ENCODE measurements around the gene DHRS4L2.
"Not testable (repeated sequence)": the region's sequence is repeated elsewhere in the genome, so short reads cannot be mapped to it uniquely, and the experiment has no call there.

DHRS4L2 gene

DNA sequence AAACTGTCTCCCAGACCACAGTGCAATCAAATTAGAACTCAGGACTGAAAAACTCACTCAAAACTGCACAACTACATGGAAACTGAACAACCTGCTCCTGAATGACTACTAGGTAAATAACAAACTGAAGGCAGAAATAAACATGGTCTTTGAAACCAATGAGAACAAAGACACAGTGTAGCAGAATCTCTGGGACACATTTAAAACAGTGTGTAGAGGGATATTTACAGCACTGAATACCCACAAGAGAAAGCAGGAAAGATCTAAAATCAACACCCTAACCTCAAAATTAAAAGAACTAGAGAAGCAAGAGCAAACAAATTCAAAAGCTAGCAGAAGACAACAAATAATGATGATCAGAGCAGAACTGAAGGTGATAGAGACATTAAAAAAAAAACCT is 14.7 kb upstream of the DHRS4L2 start:
- not testable (repeated sequence) for DNase-seq

DNA sequence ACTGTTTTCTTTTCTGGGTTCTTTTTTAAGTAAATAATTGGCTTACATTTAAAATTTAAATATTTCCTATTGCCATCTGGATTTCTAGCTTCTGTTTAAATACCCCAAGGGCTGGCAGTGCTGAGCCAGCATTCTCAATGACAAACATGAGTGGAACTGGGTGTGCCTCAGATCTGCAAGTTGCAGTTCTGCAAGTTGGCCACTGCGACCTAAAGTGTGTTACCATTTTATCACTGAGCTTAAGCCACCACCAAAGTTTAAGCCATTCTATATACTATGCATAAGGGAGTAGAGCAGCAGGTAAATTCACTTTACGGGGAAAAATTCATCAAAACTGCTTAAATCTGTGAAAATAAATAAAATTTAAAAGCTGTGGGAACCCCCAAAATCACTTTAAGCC is 11.5 kb upstream of the DHRS4L2 start:
- DNase-seq = peak in 1 of 5 experiments; percentile 28

DNA sequence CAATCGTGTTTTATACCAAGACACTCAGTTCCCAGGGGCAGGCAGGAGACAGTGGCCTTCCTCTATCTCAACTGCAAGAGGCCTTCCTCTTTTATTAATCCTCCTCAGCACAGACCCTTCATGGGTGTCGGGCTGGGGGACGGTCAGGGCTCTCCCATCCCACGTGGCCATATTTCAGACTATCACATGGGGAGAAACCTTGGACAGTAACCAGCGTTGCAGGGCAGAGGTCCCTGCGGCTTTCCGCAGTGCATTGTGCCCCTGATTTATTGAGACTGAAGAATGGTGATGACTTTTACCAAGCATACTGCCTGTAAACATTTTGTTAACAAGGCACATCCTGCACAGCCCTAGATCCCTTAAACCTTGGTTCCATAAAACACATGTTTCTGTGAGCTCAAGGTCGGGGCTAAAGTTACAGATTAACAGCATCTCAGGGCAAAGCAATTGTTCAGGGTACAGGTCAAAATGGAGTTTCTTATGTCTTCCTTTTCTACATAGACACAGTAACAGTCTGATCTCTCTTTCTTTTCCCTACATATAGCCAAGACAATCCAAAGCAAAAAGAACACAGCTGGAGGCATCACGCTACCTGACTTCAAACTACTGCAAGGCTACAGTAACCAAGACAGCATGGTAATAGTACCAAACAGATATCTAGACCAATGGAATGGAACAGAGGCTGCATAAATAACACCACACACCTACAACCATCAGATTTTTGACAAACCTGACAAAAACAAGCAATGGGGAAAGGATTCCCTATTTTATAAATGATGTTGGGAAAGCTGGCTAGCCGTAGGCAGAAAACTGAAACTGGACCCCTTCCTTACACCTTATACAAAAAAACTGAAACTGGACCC is 6.5 kb upstream of the DHRS4L2 start:
- not testable (repeated sequence) for DNase-seq

DNA sequence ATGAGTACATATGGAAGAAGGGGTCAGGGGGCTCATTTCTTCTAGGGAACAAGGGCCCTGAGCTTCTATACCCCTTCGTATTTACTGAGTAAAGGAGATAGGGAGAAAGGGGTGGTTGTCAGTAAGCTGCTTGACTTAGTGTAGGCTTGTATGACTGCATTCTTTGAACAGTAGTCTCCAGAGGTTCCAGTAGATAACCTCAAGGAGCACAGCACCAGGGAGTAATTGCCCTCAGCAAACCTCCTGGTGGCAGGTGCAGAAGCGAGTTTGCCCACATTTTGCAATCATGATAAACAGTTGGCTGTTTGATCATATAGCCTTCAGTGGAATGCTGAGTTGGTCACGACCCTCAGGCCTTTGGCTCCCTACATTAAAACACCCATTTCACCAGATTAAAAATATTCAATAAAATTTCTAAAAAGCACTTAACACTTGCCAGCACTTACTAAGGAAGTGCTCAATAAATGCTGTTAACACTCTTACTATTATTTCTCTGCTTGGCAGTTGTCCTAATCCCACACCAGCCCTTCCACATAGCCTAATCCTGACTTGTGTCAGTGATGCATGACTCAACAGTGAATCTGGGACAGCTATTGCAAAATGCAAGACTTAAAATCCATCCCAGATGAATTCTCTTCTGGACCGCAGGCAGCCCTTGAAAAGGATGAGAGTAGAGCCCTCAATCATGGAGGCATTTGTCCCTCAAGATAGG is 3.7 kb upstream of the DHRS4L2 start:
- no peak for DNase-seq

DNA sequence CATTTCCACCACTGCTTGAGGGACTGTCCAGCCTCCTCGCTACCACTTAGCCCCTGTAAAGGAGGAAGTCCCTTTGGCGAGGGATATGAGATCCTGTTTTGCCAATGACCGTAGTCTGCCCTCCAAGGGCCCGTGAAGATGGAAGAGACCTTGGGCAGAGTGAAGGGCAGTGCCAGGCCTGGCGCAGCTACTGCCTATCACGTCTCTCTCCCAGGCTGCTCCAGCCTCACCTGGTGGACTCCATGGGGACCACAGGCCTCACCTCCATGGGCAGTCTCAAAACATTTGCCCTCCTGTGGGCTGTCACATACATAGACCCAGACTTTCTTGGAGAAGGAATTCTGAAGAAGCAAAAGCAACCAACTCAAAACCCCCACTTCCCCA is 514 bp upstream of the DHRS4L2 start:
- DNase-seq = not testable (repeated sequence)

DNA sequence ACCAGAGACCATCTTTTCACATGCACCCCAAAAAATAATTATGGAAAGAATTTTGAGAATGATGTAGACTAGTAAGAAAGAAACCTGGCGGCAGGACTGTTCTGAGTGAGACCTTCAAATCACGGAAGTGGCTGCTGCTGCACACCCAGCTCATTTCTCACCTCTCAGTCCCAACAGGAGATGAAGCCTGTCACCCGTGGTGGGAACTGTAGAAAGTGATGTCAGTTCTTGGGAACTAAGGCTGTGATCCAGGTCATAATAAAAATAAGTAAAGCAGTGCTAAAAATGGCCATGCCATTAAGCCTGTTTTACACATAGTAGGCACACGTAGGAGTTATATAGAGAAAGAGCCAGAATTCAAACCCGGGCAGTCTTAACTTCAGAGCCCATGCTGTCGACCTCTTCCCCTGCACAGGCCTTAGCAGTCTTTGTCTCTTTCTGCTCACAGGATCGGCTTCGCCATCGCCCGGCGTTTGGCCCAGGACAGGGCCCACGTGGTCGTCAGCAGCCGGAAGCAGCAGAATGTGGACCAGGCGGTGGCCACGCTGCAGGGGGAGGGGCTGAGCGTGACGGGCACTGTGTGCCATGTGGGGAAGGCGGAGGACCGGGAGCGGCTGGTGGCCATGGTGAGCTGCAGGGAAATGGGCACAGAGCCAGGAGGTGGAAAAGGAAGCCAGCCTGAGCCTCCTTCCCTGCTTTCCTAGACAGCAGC is 1.2 kb downstream of the DHRS4L2 start:
- peak in 1 of 5 experiments; percentile 70 for DNase-seq

DNA sequence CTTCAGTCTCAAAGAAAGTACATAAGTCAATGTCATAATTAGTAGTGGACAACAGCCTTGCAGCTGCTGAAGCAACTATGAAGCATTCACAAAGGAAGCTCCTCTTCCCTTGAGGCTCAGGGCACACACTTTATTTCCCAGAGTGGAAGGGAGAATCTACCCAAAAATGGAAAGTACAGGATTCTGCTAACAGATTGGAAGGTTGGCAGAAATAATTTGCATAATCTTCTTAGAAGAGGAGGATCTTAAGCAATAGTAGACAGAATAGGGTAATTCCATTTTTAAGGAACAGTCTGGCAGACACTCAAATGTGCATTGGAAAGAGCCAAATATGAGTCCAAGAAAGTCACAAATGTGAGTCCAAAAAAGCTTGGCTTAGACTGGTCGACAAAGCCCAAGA is 2.2 kb downstream of the DHRS4L2 start:
- not testable (repeated sequence) for DNase-seq

DNA sequence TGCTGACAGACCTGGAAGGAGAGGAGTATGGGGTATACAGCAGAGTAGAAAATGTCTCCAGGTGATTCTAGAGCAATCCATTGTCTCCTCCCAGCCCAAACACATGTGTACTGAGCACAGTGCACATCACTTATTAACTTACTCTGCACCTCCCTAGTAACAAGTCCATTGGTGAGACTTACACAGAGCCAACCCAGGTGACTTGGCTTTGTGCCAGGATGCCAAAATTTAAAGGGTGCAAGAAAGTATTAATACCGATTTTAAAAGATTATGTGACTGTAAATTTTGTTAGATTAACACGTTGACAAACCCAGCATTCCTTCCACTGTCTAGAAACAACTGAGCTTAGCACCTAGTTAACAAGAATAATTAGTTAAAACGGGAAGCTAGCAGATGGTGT is 4.3 kb downstream of the DHRS4L2 start:
- not testable (repeated sequence) for DNase-seq

DNA sequence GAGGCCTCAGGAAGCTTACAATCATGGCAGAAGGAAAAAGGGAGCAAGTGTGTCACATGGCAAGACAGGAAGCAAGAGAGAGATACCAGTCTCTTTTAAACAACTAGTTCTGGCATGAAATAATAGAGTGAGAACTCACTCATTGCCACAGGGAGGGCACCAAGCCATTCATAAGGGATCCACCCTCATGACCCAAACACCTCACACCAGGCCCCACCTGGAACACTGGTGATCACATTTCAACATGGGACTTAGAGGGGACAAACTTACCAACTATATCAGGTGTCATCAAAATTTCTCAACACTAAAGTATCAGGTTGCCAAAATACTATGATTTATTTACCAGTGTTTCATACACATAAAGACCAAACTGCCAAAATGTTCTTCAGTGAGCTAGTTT is 7.3 kb downstream of the DHRS4L2 start:
- DNase-seq = not testable (repeated sequence)

DNA sequence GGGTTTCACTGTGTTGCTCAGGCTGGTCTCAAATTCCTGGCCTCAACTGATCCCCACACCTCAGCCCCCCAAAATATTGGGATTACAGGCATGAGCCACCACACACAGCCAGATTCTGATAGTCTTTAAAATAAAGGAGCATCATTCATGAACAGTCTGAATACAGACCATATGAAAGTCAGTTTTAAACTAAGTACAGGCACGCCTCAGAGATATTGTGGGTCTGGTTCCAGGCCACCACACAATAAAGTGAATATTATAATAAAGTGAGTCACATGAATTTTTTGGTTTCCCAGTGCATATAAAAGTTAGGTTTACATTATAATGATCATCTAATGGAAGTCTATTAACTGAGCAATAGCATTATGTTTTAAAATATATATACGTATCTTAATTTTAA is 8.1 kb downstream of the DHRS4L2 start:
- DNase-seq = not testable (repeated sequence)

DNA sequence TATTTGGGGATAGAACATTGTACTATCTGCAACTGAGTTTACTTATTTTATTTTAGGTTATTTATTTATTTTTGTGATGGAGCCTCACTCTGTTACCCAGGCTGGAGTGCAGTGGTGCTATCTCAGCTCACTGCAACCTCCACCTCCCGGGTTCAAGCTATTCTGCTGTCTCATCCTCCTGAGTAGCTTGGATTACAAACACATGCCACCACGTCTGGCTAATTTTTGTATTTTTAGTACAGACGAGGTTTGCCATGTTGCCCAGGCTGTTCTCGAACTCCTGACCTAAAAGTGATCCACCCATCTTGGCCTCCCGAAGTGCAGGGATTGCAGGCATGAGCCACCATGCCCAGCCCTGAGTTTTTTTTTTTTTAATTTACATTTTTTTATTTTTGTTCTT is 10.9 kb downstream of the DHRS4L2 start:
- DNase-seq = not testable (repeated sequence)

DNA sequence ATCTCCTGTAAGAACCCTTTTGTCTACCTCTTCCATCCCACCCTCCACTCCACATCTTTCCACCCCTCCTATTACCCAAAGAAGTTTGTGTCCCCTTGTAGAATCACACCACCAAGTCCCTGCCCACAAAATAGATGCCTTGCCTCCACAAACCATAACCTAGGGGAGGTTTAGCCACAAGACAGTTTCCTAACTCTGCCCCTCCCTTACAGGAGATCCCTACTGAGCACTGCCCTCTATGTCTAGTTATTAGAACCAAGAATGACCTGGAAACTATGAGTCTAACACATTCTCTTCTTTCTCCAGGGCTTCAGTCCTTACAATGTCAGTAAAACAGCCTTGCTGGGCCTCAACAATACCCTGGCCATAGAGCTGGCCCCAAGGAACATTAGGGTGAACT is 12.3 kb downstream of the DHRS4L2 start:
- DNase-seq = not testable (repeated sequence)

DNA sequence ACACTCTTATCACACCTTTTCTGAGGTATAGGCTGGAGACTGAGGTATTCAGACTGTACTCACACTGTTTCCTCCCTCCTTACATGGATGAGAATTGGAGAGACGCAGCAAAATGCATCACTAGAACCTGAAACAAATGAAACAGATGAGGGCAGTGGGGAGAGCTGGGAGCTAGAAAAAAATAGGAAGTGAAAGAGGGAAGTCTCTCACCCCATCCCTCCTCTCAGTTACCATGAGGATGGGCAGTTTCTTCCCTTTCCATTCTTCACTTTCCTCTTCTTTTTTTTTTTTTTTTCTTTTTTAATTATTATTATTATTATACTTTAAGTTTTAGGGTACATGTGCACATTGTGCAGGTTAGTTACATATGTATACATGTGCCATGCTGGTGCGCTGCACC is 12.9 kb downstream of the DHRS4L2 start:
- not testable (repeated sequence) for DNase-seq

DNA sequence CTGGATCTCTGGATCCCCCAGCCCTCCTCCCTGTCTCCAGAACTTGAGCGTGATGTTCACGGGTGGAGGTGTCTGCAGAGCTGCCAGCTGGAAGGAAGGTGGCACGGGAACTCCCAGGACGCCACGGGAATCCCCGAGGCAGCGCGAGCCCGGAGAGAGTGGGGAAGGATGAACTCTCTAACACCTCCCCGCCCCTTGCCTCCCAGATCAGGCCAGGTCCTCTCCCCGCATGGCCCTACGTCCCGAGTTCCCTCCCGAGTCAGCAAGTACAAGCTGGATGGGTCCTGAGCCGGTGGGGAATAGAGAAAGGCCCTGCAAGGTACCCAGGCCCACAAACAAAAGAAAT is 17.7 kb downstream of the DHRS4L2 start:
- not testable (repeated sequence) for DNase-seq

DNA sequence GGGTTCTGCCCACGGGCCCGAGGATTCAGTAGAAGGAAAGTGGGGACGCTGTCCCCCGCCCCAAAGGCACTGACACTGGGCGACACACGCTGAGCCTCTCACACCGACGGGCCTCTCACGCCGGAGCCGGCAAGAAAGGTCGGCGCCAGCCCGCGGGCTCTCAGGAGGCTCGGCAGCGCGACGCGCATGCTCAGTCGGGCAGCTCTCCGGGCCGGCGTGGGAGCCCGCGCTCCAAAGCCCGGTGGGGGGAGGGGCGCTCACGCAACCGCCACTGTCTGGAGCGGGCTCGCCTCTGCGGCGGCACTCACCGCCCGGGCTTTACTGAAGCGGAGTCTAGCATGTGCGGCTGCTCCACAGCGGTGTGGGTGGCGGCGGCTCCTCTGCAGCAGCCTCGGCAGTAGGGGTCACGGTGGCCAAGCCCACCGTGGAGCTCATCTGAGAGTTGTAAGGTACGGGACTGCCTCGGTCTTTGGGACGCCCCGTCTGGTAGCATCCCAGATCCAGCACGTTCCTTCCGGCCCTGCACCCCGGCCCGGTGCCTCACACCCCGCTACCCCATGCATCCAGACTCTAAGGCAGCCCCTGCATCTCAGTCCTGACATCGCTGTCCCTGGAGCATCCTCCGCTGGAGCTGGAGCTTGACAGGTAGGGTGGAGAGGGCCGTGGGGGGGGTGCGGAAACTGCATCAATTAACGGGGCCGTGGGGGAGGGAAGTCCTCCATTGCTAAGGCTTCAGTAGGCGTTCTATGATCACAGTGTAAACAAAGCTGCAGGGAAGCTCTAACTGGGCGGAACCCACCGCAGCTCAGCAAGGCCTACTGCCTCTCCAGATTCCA is 18.3 kb downstream of the DHRS4L2 start:
- DNase-seq = peak in 4 of 5 experiments; percentile 48 to 67 (median 60)

DNA sequence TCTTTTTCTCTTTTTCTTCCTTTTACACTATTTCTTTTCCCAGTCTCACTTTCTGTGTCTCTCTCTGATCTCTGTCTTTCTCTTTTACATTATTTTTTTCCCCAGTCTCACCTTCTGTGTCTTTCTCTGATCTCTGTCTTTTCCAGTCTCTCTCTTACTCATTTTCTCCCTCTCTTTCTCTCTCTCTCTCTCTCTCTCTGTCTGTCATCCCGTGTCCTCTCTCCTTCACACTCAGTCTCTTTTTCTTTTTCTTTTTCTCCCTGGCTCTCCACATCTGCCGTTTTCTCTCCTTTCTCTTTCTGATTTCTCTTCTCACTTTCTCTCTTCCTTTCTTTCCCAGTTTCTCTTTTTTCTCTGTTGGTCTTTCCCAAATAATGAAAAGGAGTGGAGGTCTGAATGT is 22.3 kb downstream of the DHRS4L2 start:
- DNase-seq = no peak

DNA sequence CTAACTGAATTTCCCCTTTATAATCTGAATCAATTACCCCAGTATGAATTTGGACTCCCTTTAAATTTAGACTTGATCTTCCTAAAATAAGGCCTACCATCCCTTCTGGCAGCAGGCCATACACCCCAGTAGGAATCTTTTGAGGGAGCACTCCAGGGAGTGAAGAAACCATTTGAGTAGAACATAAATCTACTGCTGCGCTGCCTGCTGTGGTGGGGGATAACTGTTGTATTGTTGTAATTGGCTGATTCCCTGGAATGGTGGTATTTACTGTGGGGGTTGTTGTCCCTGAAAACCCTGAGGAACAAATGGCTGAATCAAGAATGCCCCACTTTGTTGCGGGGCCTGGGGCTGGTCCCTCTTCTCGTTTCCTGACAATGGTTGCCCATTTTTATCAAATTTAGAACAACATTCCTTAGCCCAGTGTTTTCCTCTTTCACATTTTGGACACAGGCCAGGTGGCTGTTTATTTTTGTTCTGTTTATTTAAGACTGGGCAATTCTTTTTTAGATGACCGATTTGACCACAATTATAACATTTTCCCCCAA is 24.1 kb downstream of the DHRS4L2 start:
- not testable (repeated sequence) for DNase-seq

DNA sequence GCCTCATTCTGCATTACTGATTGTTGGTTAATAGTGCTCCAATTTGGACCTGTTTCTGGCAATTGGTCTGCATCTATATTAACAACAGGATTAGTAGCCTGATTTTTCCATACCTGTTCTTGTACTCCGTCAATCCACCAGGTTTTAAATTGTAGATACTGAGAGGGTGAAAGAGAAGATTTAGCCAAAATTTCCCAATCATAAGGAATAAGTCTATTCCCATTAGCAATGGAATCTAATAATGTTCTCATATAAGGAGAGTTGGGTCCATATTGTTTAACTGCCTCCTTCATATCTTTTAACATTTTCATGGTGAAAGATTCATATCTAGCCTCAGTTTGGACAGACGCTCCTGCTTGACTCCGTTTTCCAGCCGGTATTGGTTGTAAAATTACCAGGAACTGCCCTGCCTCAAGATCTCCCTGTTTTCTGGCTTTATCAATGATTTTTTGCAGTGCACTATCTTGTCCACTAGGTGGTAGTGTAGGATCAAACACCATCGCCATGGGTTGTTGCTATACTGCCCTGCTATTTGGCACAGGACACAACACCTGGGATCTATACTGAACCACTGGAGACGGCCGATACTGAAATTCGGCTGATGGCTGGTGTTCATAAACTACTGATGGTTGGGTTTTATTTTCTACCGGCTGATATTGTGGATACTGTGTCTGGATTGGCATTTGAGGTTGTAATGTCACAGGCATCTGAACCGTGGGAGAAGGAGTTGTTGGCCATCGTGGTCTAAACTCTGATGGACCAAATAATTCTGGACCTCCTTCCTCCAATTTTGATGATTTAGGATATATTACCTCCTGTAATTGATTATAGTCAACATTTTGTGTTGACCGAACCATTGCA is 25.2 kb downstream of the DHRS4L2 start:
- peak in 3 of 5 experiments; percentile 26 to 74 (median 36) for DNase-seq

DNA sequence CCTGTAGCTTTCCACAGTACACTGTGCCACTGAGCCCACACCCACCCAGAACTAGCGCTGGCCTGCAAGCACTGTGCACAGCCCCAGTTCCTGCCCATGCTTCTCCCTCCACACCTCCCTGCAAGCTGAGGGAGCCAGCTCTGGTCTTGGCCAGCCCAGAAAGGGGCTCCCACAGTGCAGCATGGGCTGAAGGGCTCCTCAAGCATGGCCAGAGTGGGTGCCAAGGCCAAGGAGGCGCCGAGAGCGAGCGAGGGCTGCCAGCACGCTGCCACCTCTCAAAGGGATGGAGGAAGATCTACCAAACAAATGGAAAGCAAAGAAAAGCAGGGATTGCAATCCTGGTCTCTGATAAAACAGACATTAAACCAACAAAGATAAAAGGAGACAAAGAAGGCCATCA is 27.0 kb downstream of the DHRS4L2 start:
- not testable (repeated sequence) for DNase-seq

DNA sequence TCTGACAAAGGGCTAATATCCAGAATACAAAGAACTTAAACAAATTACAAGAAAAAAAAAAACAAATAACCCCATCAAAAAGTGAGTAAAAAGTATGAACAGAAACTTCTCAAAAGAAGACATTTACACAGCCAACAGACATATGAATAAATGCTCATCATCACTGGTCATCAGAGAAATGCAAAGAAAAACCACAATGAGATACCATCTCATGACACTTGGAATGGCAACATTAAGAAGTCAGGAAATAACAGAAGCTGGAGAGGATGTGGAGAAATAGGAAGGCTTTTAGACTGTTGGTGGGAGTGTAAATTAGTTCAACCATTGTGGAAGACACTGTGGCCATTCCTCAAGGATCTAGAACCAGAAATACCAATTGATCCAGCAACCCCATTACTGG is 30.2 kb downstream of the DHRS4L2 start:
- DNase-seq = not testable (repeated sequence)

DNA sequence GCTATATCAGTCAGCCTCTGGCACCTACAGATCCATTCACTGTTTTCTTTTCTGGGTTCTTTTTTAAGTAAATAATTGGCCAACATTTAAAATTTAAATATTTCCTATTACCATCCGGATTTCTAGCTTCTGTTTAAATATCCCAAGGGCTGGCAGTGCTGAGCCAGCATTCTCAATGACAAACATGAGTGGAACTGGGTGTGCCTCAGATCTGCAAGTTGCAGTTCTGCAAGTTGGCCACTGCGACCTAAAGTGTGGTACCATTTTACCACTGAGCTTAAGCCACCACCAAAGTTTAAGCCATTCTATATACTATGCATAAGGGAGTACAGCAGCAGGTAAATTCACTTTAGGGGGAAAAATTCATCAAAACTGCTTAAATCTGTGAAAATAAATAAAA is 31.2 kb downstream of the DHRS4L2 start:
- DNase-seq = peak in 1 of 5 experiments; percentile 12

Measured in T-helper 2 cell (primary cell).